HUES6 (cell line): ENCODE data around the gene FAM20C.

Source experiments
- H3K27ac ChIP-seq: 2 replicates; pipeline ENCODE4 v1.7.0; 2013; ENCODE audit warnings: low read depth, mild to moderate bottlenecking, low read length, inconsistent platforms
- H3K27me3 ChIP-seq: 2 replicates; pipeline ENCODE4 v1.6.1; 2013; ENCODE audit warnings: low read length; ENCODE audit not compliant: control insufficient read depth, insufficient read depth
- H3K36me3 ChIP-seq: 2 replicates; pipeline ENCODE4 v1.6.1; 2013; ENCODE audit warnings: low read length; ENCODE audit not compliant: control insufficient read depth, insufficient read depth
- H3K4me1 ChIP-seq: 2 replicates; pipeline ENCODE4 v1.6.1; 2013; ENCODE audit warnings: low read length; ENCODE audit not compliant: control insufficient read depth, insufficient read depth
- H3K4me3 ChIP-seq: 2 replicates; pipeline ENCODE4 v1.5.1; 2013; ENCODE audit warnings: low read depth, low read length
- H3K9ac ChIP-seq: one replicate; pipeline ENCODE4 v1.6.1; 2013; ENCODE audit warnings: mild to moderate bottlenecking, low read length
- H3K9me3 ChIP-seq: 2 replicates; pipeline ENCODE4 v1.6.1; 2013; ENCODE audit warnings: low read depth, low read length; ENCODE audit not compliant: control insufficient read depth, insufficient read depth

Gene FAM20C

DNA sequence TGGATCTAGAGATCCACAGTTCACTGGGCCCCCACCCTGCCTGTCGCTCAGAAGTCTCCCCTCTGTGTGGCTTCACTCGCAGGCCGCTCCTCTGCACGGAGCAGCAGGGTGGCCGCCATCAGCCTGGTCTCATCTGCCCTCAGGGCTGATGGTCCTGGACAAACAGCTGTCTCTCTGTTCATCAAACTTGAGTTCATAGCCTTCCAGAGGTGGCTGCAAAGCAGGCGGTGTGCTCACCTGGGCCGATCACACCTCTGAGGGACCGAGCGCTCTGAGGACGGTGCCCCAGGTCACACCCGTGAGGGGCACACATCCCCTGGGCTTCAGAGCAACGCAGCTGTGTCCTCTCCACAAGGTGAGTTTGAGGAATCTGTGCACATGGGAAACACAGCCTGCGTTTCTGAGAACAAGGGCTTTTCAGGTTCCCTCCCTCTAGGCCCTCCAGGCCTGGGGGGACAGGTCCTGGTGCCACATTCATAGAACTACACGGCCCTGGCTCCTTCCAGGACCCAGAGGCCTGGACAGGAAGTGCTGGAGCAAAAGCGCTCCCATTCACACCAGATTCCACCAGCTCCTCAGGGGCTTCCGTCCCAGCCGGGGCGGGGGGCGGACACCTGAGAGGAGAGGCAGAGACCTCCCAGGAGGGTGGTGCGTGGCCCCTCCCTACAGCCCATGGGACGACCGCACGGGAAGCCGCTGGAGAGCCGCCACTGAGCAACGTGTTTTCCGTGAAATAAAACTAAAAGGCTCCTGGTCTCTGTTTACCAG, 31.2 kb upstream of the FAM20C start:
- H3K4me1 ChIP-seq: peaks cover 11% of the 10 kb centered on the region; the same call in 1 of the 2 replicates
- H3K27ac ChIP-seq: no peak overlapping the region
- H3K9ac ChIP-seq: no peak overlapping the region
- H3K36me3 ChIP-seq: no peaks in the 10 kb centered on the region
- no peaks in the 10 kb centered on the region for H3K27me3 ChIP-seq
- no peak overlapping the region for H3K4me3 ChIP-seq
- H3K9me3 ChIP-seq: no peaks in the 10 kb centered on the region

- Histone ChIP-seq H3K9me3 (no peaks in the 10 kb centered on the region), H3K36me3 (no peaks in the 10 kb centered on the region), H3K27me3 (no peaks in the 10 kb centered on the region), H3K4me1 (peaks cover 9% of the 10 kb centered on the region; the same call in 1 of the 2 replicates), H3K4me3 (no peak overlapping the region), H3K9ac (no peak overlapping the region), H3K27ac (no peak overlapping the region)
These were observed 29.6 kb upstream of the FAM20C start for GRCh38 chr7:162632-163297.

DNA sequence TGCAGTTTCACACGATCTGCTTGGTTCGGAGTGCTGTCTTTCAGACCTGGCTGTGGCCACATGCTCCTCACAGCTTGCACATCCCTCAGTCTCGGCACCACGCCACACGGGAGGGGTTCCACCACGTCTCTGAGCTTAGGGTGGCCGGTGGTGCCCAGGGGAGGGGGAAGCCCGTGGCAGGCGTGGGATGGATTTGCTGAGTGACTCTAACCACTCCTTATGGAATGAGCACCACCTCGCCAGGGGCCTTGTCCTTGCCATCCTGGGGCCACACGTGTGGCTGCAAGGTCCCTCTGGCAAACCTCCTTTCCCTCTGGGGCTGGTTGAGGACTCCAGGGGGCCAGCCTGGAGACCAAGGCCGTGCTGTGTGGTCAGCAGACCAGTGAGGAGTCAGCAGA, 29.1 kb upstream of the FAM20C start:
- no peak overlapping the region for H3K9ac ChIP-seq
- H3K27me3 ChIP-seq: no peaks in the 10 kb centered on the region
- peaks cover 9% of the 10 kb centered on the region; the same call in 1 of the 2 replicates for H3K4me1 ChIP-seq
- no peaks in the 10 kb centered on the region for H3K9me3 ChIP-seq
- H3K36me3 ChIP-seq: no peaks in the 10 kb centered on the region
- no peak overlapping the region for H3K4me3 ChIP-seq
- no peak overlapping the region for H3K27ac ChIP-seq

- H3K9ac ChIP-seq: no peak overlapping the region
- H3K27me3 ChIP-seq: no peaks in the 10 kb centered on the region
- no peaks in the 10 kb centered on the region for H3K36me3 ChIP-seq
- H3K9me3 ChIP-seq: no peaks in the 10 kb centered on the region
- no peak overlapping the region for H3K27ac ChIP-seq
- H3K4me3 ChIP-seq: no peak overlapping the region
- peaks cover 9% of the 10 kb centered on the region; the same call in 1 of the 2 replicates for H3K4me1 ChIP-seq
These were observed 28.1 kb upstream of the FAM20C start for GRCh38 chr7:163971-164881.

- Histone ChIP-seq H3K9me3 (peaks cover 3% of the 10 kb centered on the region; the same call in 1 of the 2 replicates), H3K36me3 (no peaks in the 10 kb centered on the region), H3K27me3 (no peaks in the 10 kb centered on the region), H3K4me1 (peaks cover 9% of the 10 kb centered on the region; the same call in 1 of the 2 replicates), H3K9ac (no peak overlapping the region), H3K4me3 (no peak overlapping the region), H3K27ac (no peak overlapping the region)
These were observed 27.3 kb upstream of the FAM20C start for GRCh38 chr7:164882-165660.

DNA sequence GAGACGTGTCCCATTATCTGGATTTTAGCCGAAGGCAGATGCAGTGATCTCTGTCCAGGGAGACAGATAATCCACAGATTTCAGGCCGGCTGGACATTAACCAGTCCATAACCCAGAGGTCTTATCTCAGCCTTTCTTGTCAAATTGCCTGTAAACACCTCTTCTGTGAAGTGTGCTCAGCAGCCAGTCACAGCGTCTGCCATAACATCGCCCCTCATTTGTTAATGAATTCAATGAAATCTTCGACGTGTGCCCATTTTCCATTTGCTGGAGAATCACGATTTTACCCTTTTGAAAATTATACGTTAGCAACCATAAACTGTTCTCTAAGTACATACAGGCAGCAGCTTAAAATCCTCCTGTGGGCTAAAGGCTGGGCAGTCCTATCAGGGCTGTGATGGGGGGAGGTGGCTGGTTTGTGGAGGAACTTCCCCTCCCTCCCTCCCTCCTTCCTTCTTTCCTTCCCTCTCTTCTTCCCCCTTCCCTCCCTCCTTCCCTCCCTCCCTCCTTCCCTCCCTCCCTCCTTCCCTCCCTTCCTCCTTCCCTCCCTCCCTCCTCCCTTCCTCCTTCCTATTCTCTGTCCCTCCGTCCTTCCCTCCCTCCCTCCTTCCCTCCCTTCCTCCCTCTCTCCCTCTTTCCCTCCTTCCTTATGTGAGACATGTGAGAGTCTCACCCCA, 26.6 kb upstream of the FAM20C start:
- Histone ChIP-seq H3K36me3 (no peaks in the 10 kb centered on the region), H3K4me3 (no peak overlapping the region), H3K9me3 (peaks cover 3% of the 10 kb centered on the region; the same call in 1 of the 2 replicates), H3K9ac (no peak overlapping the region), H3K27me3 (no peaks in the 10 kb centered on the region), H3K27ac (no peak overlapping the region), H3K4me1 (peaks cover 9% of the 10 kb centered on the region; the same call in 1 of the 2 replicates)

GRCh38 chr7:166338-167060, 25.9 kb upstream of the FAM20C start:
- H3K27me3 ChIP-seq: no peaks in the 10 kb centered on the region
- no peaks in the 10 kb centered on the region for H3K36me3 ChIP-seq
- H3K9ac ChIP-seq: no peak overlapping the region
- H3K4me1 ChIP-seq: peaks cover 9% of the 10 kb centered on the region; the same call in 1 of the 2 replicates
- no peak overlapping the region for H3K27ac ChIP-seq
- H3K9me3 ChIP-seq: peaks cover 3% of the 10 kb centered on the region; the same call in 1 of the 2 replicates
- H3K4me3 ChIP-seq: no peak overlapping the region

DNA sequence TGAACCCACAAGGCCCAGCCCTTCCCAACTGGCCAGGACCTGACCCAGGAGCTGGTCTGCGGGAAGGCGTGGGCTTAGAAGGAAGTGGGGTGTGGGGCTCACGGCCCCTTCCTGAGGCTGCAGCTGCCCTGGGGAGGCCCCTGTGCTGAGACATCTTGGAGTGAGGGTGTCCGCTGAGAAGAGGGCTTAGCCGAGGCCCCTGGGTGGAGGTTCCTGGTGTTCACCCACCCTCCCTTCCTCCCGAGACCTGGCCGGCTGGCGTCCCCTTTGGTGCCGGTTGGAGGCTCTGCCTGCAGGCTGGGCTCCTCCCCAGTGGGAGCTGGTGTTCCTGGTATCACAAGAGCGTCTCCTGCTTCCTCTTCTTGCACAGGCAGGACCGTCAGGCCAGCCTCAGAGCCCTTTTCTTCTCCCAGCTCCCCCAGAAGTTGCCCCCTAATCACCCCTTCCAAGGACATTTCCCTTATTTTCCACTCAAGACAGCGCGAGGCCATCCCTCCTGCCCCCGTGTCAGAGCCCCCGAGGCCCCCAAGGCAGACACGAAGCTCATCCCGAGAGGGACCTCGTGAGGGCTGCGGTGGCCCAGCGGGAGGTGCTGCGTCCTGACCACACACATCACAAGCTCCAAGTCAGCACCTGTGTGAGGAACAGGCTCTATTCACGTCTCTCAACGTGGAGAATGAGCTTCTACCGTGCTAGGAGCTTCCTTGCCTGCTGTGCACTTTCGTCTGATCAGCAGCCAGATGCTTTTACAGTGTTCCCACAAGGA, 25.1 kb upstream of the FAM20C start:
- Histone ChIP-seq H3K4me3 (no peak overlapping the region), H3K4me1 (peaks cover 9% of the 10 kb centered on the region; the same call in 1 of the 2 replicates), H3K9ac (no peak overlapping the region), H3K9me3 (peaks cover 3% of the 10 kb centered on the region; the same call in 1 of the 2 replicates), H3K27me3 (no peaks in the 10 kb centered on the region), H3K36me3 (no peaks in the 10 kb centered on the region), H3K27ac (no peak overlapping the region)
